ENCODE results near the gene SRGAP2B. TPM values are rescaled to one million over a fixed set of nuclear protein-coding genes. Genes with fewer than 3 reads are reported as not detected.
"Not testable (repeated sequence)": the region's sequence is repeated elsewhere in the genome, so short reads cannot be mapped to it uniquely, and the experiment has no call there.

The SRGAP2B gene
- total RNA-seq: 10 to 100 TPM; 17.4 to 19.8 TPM

GRCh38 chr1:145095284-145096057 lies at the start of gene SRGAP2B, which contains the start of gene FAM72D:
TSS of gene SRGAP2B (minus strand) at chr1:145095328. CDS start at chr1:145092901, 2,427 bp downstream.
TSS of gene FAM72D (plus strand) at chr1:145095974. CDS start at chr1:145096848, 874 bp downstream.
- ATAC-seq: peak; percentile 85
- H3K9me3 Mint-ChIP-seq (ENCODE audit: low read depth); intact Hi-C loops (cut with DNase I, micrococcal nuclease); H3K36me3 Mint-ChIP-seq (ENCODE audit: low read depth); CTCF ChIA-PET; DNase-seq; H3K27ac Mint-ChIP-seq; H3K4me1 Mint-ChIP-seq; H3K27me3 Mint-ChIP-seq; POLR2A ChIA-PET: not testable (repeated sequence)
- peak within 1 kb of the TSS; percentile 57 for H3K4me3 Mint-ChIP-seq

- ATAC-seq; H3K36me3 Mint-ChIP-seq (ENCODE audit: low read depth); CTCF ChIA-PET; intact Hi-C loops (cut with DNase I, micrococcal nuclease); DNase-seq; H3K9me3 Mint-ChIP-seq (ENCODE audit: low read depth); H3K27me3 Mint-ChIP-seq; POLR2A ChIA-PET; H3K27ac Mint-ChIP-seq; H3K4me3 Mint-ChIP-seq; H3K4me1 Mint-ChIP-seq: not testable (repeated sequence)
These were observed 49.3 kb upstream of the SRGAP2B start for GRCh38 chr1:145144264-145144913.

- H3K27me3 Mint-ChIP-seq; H3K4me1 Mint-ChIP-seq; H3K4me3 Mint-ChIP-seq; H3K36me3 Mint-ChIP-seq (ENCODE audit: low read depth); H3K27ac Mint-ChIP-seq; CTCF ChIA-PET; DNase-seq; POLR2A ChIA-PET; intact Hi-C loops (cut with DNase I, micrococcal nuclease); ATAC-seq; H3K9me3 Mint-ChIP-seq (ENCODE audit: low read depth): not testable (repeated sequence)
These were observed 45.4 kb upstream of the SRGAP2B start for GRCh38 chr1:145140549-145140948.

- H3K27ac Mint-ChIP-seq; POLR2A ChIA-PET; DNase-seq; ATAC-seq; intact Hi-C loops (cut with DNase I, micrococcal nuclease); H3K36me3 Mint-ChIP-seq (ENCODE audit: low read depth); H3K27me3 Mint-ChIP-seq; H3K9me3 Mint-ChIP-seq (ENCODE audit: low read depth); CTCF ChIA-PET; H3K4me3 Mint-ChIP-seq; H3K4me1 Mint-ChIP-seq: not testable (repeated sequence)
These were observed 39.3 kb upstream of the SRGAP2B start for GRCh38 chr1:145134476-145134875.

GRCh38 chr1:145128697-145129469 lies 33.8 kb upstream of the SRGAP2B start:
- DNase-seq; H3K27me3 Mint-ChIP-seq; POLR2A ChIA-PET; intact Hi-C loops (cut with DNase I, micrococcal nuclease); H3K4me1 Mint-ChIP-seq; H3K36me3 Mint-ChIP-seq (ENCODE audit: low read depth); CTCF ChIA-PET; ATAC-seq; H3K4me3 Mint-ChIP-seq; H3K9me3 Mint-ChIP-seq (ENCODE audit: low read depth); H3K27ac Mint-ChIP-seq: not testable (repeated sequence)

- CTCF ChIA-PET; intact Hi-C loops (cut with DNase I, micrococcal nuclease); H3K27ac Mint-ChIP-seq; POLR2A ChIA-PET; DNase-seq; H3K9me3 Mint-ChIP-seq (ENCODE audit: low read depth); H3K4me3 Mint-ChIP-seq; H3K27me3 Mint-ChIP-seq; H3K36me3 Mint-ChIP-seq (ENCODE audit: low read depth); H3K4me1 Mint-ChIP-seq; ATAC-seq: not testable (repeated sequence)
These were observed 32.0 kb upstream of the SRGAP2B start for GRCh38 chr1:145127144-145127543.

GRCh38 chr1:145125112-145125511 lies 30.0 kb upstream of the SRGAP2B start:
- H3K27ac Mint-ChIP-seq; ATAC-seq; H3K4me1 Mint-ChIP-seq; H3K36me3 Mint-ChIP-seq (ENCODE audit: low read depth); H3K27me3 Mint-ChIP-seq; intact Hi-C loops (cut with DNase I, micrococcal nuclease); DNase-seq; CTCF ChIA-PET; H3K4me3 Mint-ChIP-seq; H3K9me3 Mint-ChIP-seq (ENCODE audit: low read depth); POLR2A ChIA-PET: not testable (repeated sequence)

GRCh38 chr1:145123992-145124641 lies 29.0 kb upstream of the SRGAP2B start:
- H3K9me3 Mint-ChIP-seq (ENCODE audit: low read depth); H3K27ac Mint-ChIP-seq; POLR2A ChIA-PET; H3K36me3 Mint-ChIP-seq (ENCODE audit: low read depth); H3K4me3 Mint-ChIP-seq; ATAC-seq; H3K4me1 Mint-ChIP-seq; intact Hi-C loops (cut with DNase I, micrococcal nuclease); DNase-seq; H3K27me3 Mint-ChIP-seq; CTCF ChIA-PET: not testable (repeated sequence)

- CTCF ChIA-PET, POLR2A ChIA-PET: not testable (repeated sequence)
These were observed 27.9 kb upstream of the SRGAP2B start for GRCh38 chr1:145123062-145123395.

GRCh38 chr1:145122344-145123061 lies 27.4 kb upstream of the SRGAP2B start:
- H3K4me3 Mint-ChIP-seq; intact Hi-C loops (cut with DNase I, micrococcal nuclease); CTCF ChIA-PET; POLR2A ChIA-PET; H3K4me1 Mint-ChIP-seq; H3K9me3 Mint-ChIP-seq (ENCODE audit: low read depth); ATAC-seq; H3K36me3 Mint-ChIP-seq (ENCODE audit: low read depth); H3K27me3 Mint-ChIP-seq; H3K27ac Mint-ChIP-seq; DNase-seq: not testable (repeated sequence)

More at GRCh38 chr1:145123062-145123395, 27.9 kb upstream of the SRGAP2B start:
- DNase-seq; H3K36me3 Mint-ChIP-seq (ENCODE audit: low read depth); H3K27me3 Mint-ChIP-seq; ATAC-seq; H3K4me1 Mint-ChIP-seq; intact Hi-C loops (cut with DNase I, micrococcal nuclease); H3K27ac Mint-ChIP-seq; H3K9me3 Mint-ChIP-seq (ENCODE audit: low read depth); H3K4me3 Mint-ChIP-seq: not testable (repeated sequence)

GRCh38 chr1:145119842-145120241 lies 24.7 kb upstream of the SRGAP2B start:
- H3K4me3 Mint-ChIP-seq; H3K9me3 Mint-ChIP-seq (ENCODE audit: low read depth); DNase-seq; CTCF ChIA-PET; H3K4me1 Mint-ChIP-seq; H3K27ac Mint-ChIP-seq; H3K36me3 Mint-ChIP-seq (ENCODE audit: low read depth); H3K27me3 Mint-ChIP-seq; intact Hi-C loops (cut with DNase I, micrococcal nuclease); POLR2A ChIA-PET; ATAC-seq: not testable (repeated sequence)

Data from activated CD4-positive, alpha-beta T cell treated with anti-CD3 and anti-CD28 coated beads for 36 hours (primary cell).